Smooth muscle cell (in vitro differentiated cells): ENCODE results near the gene TCERG1L. TPM values are rescaled to one million over a fixed set of nuclear protein-coding genes. Genes with fewer than 3 reads are reported as not detected.
"Not testable (repeated sequence)": the region's sequence is repeated elsewhere in the genome, so short reads cannot be mapped to it uniquely, and the experiment has no call there.

Experiments
- DNase-seq: peaks from one replicate; lab custom pipeline; 2025; ENCODE audit not compliant: unreplicated experiment; lab: John Stamatoyannopoulos, UW
- H2AFZ ChIP-seq: fragments of 200-600 bp; sonication (generic); 2 replicates; pipeline ENCODE4 v1.6.0; 2016; ENCODE audit warnings: antibody characterized with exemption, low read depth, mild to moderate bottlenecking
- H3F3A ChIP-seq: fragments of 200-600 bp; sonication (generic); 2 replicates; pipeline ENCODE4 v1.6.0; 2017; ENCODE audit warnings: antibody characterized with exemption, low read depth
- H3K27ac ChIP-seq: fragments of 200-600 bp; sonication (generic); 2 replicates; pipeline ENCODE4 v1.5.1; 2016; ENCODE audit warnings: low read depth, mild to moderate bottlenecking
- H3K27me3 ChIP-seq: fragments of 200-600 bp; sonication (generic); 2 replicates; pipeline ENCODE4 v1.6.1; 2016; ENCODE audit warnings: low read depth, mild to moderate bottlenecking
- H3K36me3 ChIP-seq: fragments of 200-600 bp; sonication (generic); 2 replicates; pipeline ENCODE4 v1.5.1; 2016; ENCODE audit warnings: low read depth
- H3K4me1 ChIP-seq: fragments of 200-600 bp; sonication (generic); 2 replicates; pipeline ENCODE4 v1.5.1; 2016; ENCODE audit warnings: low read depth
- H3K4me2 ChIP-seq: fragments of 200-600 bp; sonication (generic); 2 replicates; pipeline ENCODE4 v1.6.0; 2016; ENCODE audit warnings: mild to moderate bottlenecking
- H3K4me3 ChIP-seq: fragments of 200-600 bp; sonication (generic); 2 replicates; pipeline ENCODE4 v1.5.1; 2016; ENCODE audit warnings: mild to moderate bottlenecking
- H3K79me2 ChIP-seq: fragments of 200-600 bp; sonication (generic); 2 replicates; pipeline ENCODE4 v1.6.0; 2016; ENCODE audit warnings: low read depth, mild to moderate bottlenecking
- H3K9ac ChIP-seq: fragments of 200-600 bp; sonication (generic); 2 replicates; pipeline ENCODE4 v1.6.0; 2016; ENCODE audit warnings: low read depth
- H3K9me3 ChIP-seq: fragments of 200-600 bp; sonication (generic); replicated peaks from 2 replicates; pipeline ENCODE4 v1.5.1; 2016; ENCODE audit warnings: low read depth
- H4K20me1 ChIP-seq: fragments of 200-600 bp; sonication (generic); 2 replicates; pipeline ENCODE4 v1.6.0; 2016; ENCODE audit warnings: low read depth
- WGBS: methylation state at CpG from one replicate; pipeline ENCODE4 v1.1.7; 2016; ENCODE audit warnings: low lambda C conversion rate; 5-methylcytosine and 5-hydroxymethylcytosine counted together
- polyA plus RNA-seq: library from polyadenylated mRNA; unstranded; fragments of >200 nt; fragmentation: Nextera tagmentation; extraction: Ambion mirVana; gene quantifications from 2 replicates; pipeline ENCODE4 v1.2.1, GENCODE V29; 2016
- total RNA-seq: library from RNA; depleted of rRNA; stranded (reverse); fragments of >200 nt; gene quantifications from 2 replicates; pipeline ENCODE4 v1.2.3, GENCODE V29; 2014
- TF ChIP-seq, protein P1 (sequence below): fragments of 200-600 bp; sonication (generic); IDR thresholded peaks from 2 replicates; pipeline ENCODE4 v1.5.1; 2017; ENCODE audit warnings: borderline replicate concordance, mild to moderate bottlenecking, antibody characterized with exemption; ENCODE audit not compliant: insufficient read depth, poor library complexity, severe bottlenecking

TCERG1L gene
- total and polyA plus RNA-seq, 2 experiments from 2014 or later, result not detected

DNA sequence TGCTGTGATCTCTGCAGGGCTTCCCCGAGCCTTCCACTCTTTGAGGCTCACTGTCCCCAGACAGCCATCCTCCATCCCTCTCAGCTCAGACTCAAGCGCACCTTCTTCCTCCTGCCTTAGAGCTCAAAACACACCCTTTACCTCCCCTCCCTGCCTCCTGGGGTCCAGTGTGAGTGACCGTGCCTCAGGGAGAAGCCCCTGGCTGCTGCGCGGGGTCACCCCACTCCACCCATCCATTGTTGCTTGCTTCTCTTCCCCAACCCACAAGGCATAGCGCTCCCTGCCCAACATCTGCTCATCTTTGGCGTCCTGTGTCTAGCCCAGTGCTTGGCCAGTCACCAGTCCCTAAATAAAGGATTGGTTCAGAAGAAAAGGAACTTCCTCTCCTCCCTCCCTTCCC, 170.3 kb downstream of the TCERG1L start:
- Histone ChIP-seq H3K9ac (no peak overlapping the region), H3K4me3 (no peak overlapping the region), H3F3A (no peaks in the 10 kb centered on the region), H3K9me3 (no peaks in the 10 kb centered on the region), H4K20me1 (no peaks in the 10 kb centered on the region), H3K36me3 (no peaks in the 10 kb centered on the region), H3K4me2 (no peak overlapping the region), H3K4me1 (peaks cover 9% of the 10 kb centered on the region), H2AFZ (no peak overlapping the region), H3K27ac (no peak overlapping the region), H3K79me2 (no peaks in the 10 kb centered on the region), H3K27me3 (no peaks in the 10 kb centered on the region)
- TF ChIP-seq, protein P1, sequence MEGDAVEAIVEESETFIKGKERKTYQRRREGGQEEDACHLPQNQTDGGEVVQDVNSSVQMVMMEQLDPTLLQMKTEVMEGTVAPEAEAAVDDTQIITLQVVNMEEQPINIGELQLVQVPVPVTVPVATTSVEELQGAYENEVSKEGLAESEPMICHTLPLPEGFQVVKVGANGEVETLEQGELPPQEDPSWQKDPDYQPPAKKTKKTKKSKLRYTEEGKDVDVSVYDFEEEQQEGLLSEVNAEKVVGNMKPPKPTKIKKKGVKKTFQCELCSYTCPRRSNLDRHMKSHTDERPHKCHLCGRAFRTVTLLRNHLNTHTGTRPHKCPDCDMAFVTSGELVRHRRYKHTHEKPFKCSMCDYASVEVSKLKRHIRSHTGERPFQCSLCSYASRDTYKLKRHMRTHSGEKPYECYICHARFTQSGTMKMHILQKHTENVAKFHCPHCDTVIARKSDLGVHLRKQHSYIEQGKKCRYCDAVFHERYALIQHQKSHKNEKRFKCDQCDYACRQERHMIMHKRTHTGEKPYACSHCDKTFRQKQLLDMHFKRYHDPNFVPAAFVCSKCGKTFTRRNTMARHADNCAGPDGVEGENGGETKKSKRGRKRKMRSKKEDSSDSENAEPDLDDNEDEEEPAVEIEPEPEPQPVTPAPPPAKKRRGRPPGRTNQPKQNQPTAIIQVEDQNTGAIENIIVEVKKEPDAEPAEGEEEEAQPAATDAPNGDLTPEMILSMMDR, result no peak
- no peak for DNase-seq
- 88% methylated on average over 7 of the region's 7 CpGs for WGBS

DNA sequence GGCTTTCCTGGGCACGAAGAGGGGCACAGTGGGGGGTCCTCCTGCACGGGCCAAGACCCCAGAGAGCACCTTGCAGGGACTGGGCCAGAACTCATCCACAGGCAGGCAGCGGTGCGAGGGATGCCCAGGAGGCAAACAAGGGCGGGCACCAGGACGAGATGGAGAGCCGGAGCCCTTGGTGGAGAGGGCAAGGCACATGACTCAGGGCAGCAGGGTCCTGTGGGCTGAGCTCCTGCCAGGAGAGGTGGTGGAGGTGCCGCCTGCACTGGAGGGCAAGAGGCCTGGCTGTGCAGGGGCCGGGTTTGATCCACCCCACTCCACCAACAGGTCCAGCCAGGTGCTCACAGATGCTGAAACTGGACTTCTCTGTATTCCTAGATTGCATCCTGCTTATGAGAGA, 170.9 kb downstream of the TCERG1L start:
- H3K79me2 ChIP-seq, result no peaks in the 10 kb centered on the region
- H2AFZ ChIP-seq, result no peak overlapping the region
- no peak overlapping the region for H3K27ac ChIP-seq
- WGBS, result 92% methylated on average over 9 of the region's 9 CpGs
- no peak overlapping the region for H3K9ac ChIP-seq
- no peaks in the 10 kb centered on the region for H3F3A ChIP-seq
- DNase-seq, result no peak
- H3K27me3 ChIP-seq, result no peaks in the 10 kb centered on the region
- H4K20me1 ChIP-seq, result no peaks in the 10 kb centered on the region
- H3K9me3 ChIP-seq, result no peaks in the 10 kb centered on the region
- TF ChIP-seq, protein P1, result no peak
- H3K4me2 ChIP-seq, result no peak overlapping the region
- H3K4me3 ChIP-seq, result no peak overlapping the region
- H3K4me1 ChIP-seq, result peaks cover 9% of the 10 kb centered on the region
- H3K36me3 ChIP-seq, result no peaks in the 10 kb centered on the region

DNA sequence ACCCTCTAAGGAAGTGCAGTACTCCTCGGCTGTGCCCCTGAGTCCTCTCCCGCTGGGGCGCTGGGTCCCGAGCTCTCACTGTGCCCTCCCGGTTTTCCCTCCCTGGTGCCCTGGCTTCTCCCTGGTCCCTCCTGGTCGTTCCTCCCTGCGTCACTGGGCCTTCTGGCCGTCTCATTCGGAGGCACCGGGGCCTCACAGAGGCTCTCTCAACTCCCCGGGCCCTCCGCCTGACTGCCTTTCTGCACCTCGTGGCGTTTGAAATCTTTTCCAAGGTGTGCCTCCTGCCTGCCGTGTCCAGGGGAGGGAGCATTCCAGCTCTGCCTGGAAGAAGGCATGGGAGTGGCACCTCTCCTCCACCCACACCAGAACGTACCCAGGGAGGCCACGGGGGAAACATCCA, 174.3 kb downstream of the TCERG1L start:
- no peaks in the 10 kb centered on the region for H3K36me3 ChIP-seq
- H2AFZ ChIP-seq, result no peak overlapping the region
- no peaks in the 10 kb centered on the region for H4K20me1 ChIP-seq
- TF ChIP-seq, protein P1, result no peak
- no peaks in the 10 kb centered on the region for H3K4me1 ChIP-seq
- H3F3A ChIP-seq, result no peaks in the 10 kb centered on the region
- no peak overlapping the region for H3K4me2 ChIP-seq
- no peak overlapping the region for H3K4me3 ChIP-seq
- no peak overlapping the region for H3K27ac ChIP-seq
- H3K27me3 ChIP-seq, result no peaks in the 10 kb centered on the region
- no peaks in the 10 kb centered on the region for H3K79me2 ChIP-seq
- H3K9me3 ChIP-seq, result no peaks in the 10 kb centered on the region
- WGBS, result 86% methylated on average over 17 of the region's 17 CpGs
- no peak overlapping the region for H3K9ac ChIP-seq
- no peak for DNase-seq

DNA sequence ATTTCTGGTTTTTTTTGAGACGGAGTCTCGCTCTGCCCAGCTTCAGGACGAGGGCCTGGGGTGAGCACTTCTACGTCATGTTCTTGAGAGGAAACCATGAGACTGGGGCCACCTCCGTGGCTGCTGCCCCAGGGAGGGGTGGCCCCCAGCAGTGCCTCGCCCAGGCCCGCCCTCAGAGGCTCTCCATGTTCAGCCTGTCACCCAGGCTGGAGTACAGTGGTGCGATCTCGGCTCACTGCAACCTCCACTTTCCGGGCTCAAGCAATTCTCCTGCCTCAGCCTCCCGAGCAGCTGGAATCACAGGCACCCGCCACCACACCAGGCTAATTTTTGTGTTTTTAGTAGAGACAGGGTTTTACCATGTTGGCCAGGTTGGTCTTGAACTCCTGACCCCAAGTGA, 175.2 kb downstream of the TCERG1L start:
- H4K20me1 ChIP-seq, H3K36me3 ChIP-seq, H3K4me1 ChIP-seq, H3K79me2 ChIP-seq, H3K9ac ChIP-seq, H3K27me3 ChIP-seq, H3K27ac ChIP-seq, DNase-seq, H3K4me3 ChIP-seq, H2AFZ ChIP-seq, H3K4me2 ChIP-seq, H3F3A ChIP-seq, H3K9me3 ChIP-seq: not testable (repeated sequence)
- 94% methylated on average over 12 of the region's 12 CpGs for WGBS
